Measurements from ENCODE around the gene PYGO2.
A peak's percentile ranks its signal among the peaks of the same experiment; 100 is the strongest.

Gene PYGO2

DNA sequence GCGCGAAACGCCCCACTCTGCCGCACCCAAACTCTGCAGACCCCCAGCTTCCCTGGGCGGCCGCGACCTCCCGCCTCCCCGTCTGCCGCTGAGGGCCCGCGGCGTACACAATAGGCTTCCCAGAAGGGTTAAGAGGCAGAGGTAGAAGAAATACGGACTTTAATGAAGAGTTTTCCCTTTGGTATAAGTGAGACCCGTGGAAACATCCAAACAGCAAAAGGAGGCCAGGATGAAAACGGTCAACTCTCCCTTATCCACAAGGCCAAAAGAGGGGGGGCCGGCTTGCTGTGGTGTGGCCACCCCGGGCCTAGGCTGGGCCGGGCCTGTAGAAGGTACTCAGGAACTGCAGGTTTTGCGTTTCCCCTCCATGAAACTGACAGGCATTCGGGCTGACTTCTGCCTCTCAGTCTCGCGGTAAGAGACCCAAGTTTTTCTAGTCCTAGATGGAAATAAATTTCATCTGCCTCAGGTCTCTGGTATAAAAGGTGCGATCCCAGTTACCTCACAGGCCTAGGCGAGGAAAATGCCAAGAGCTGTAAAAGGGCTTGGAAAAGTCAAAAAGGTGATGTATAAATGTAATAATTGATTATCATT is 671 bp upstream of the PYGO2 start:
- H3K4me2 ChIP-seq (ENCODE audit: low read length), result peak overlapping the region; percentile 82

DNA sequence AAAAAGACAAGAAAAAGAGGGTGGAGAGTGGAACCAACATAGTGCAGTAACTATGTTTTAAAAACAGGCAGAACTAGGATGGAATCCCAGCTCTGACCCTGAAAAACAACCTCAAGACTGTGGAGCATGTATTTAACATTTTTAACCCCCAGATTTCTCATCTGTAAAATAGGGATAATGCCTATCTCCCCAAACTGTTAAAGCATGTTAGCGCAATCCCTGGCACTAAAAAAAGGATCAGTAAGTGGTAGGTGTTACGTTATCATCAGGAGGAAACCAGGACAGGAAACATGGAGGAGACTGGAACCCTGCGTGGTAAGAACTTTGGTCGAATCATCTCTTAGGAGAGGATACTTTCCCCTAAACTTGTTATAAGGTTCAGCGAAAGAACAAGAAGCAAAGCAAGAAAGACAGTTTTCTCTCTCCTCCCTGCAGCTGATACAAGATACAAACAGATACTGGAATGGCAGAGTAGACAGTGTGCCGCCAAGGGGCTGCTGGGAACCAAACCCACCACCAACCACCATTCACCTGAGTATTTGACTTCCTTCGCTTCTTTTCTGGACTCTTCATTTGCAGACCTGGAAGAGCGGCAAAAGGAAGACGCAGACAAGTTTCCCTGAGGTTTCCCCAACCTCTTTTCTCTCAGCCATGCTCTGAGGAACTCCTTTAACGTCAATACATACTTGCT is 991 bp downstream of the PYGO2 start:
- H4K12ac ChIP-seq (ENCODE audit: low read depth, low read length), result no peak overlapping the region
- H3K18ac ChIP-seq (ENCODE audit: low read length), result no peak overlapping the region
- peak overlapping the region; percentile 5 for H2BK12ac ChIP-seq (ENCODE audit: low read length)
- H3K36me3 ChIP-seq (ENCODE audit: control insufficient read depth in 1 of 2, insufficient read depth in 2 of 2, low read length in 2 of 2), result peaks cover 32 to 44% of the 10 kb centered on the region in 2 experiments
- H3K79me1 ChIP-seq (ENCODE audit: low read length), result peaks cover 13% of the 10 kb centered on the region
- no peak overlapping the region for H2AFZ ChIP-seq (ENCODE audit: insufficient read depth, low read length, poor library complexity)
- no peak overlapping the region for H3K27ac ChIP-seq (ENCODE audit: low read depth, low read length)
- H2AK5ac ChIP-seq (ENCODE audit: low read length), result no peak overlapping the region
- no peak overlapping the region for H4K8ac ChIP-seq (ENCODE audit: low read depth, low read length)
- H3K27me3 ChIP-seq (ENCODE audit: insufficient read depth, low read length), result no peaks in the 10 kb centered on the region
- WGBS (ENCODE audit: extremely low coverage, insufficient coverage, insufficient read length), result no CpG with 5 or more reads among the region's 10 CpGs
- H3K23ac ChIP-seq (ENCODE audit: low read length), result no peak overlapping the region
- DNase-seq, result no peak
- H4K91ac ChIP-seq (ENCODE audit: low read depth, low read length), result no peak overlapping the region
- no peak overlapping the region for H3K9ac ChIP-seq (ENCODE audit: low read length)
- no peaks in the 10 kb centered on the region for H3K9me3 ChIP-seq (ENCODE audit: insufficient read depth, low read depth, low read length)
- H3K4me1 ChIP-seq (ENCODE audit: control insufficient read depth in 1 of 2, insufficient read depth in 2 of 2, low read length in 2 of 2), result peaks cover 18 to 20% of the 10 kb centered on the region in 2 experiments
- peaks cover 9% of the 10 kb centered on the region for H3K79me2 ChIP-seq (ENCODE audit: control insufficient read depth, insufficient read depth, low read length, poor library complexity)
- H3K4me2 ChIP-seq (ENCODE audit: low read length), result peak overlapping the region; percentile 82
- H3K4ac ChIP-seq (ENCODE audit: low read depth, low read length), result no peak overlapping the region
- H2BK5ac ChIP-seq (ENCODE audit: low read depth, low read length, poor library complexity), result no peak overlapping the region
- no peak overlapping the region for H2BK120ac ChIP-seq (ENCODE audit: insufficient read depth, low read length, poor library complexity)
- peak overlapping the region; percentile 13 for H3K14ac ChIP-seq (ENCODE audit: low read length)
- no peak overlapping the region for H3K4me3 ChIP-seq (ENCODE audit: low read depth, low read length)

More for the DNA sequence above, 671 bp upstream of the PYGO2 start:
- peaks cover 11 to 12% of the 10 kb centered on the region in 2 experiments for H3K4me1 ChIP-seq (ENCODE audit: control insufficient read depth in 1 of 2, insufficient read depth in 2 of 2, low read length in 2 of 2)
- H3K14ac ChIP-seq (ENCODE audit: low read length), result peak overlapping the region; percentile 100
- no peaks in the 10 kb centered on the region for H3K9me3 ChIP-seq (ENCODE audit: insufficient read depth, low read depth, low read length)
- H3K9ac ChIP-seq (ENCODE audit: low read length), result peak overlapping the region; percentile 97
- peaks cover 9% of the 10 kb centered on the region for H3K79me2 ChIP-seq (ENCODE audit: control insufficient read depth, insufficient read depth, low read length, poor library complexity)
- peak overlapping the region; percentile 85 for H3K4ac ChIP-seq (ENCODE audit: low read depth, low read length)
- H4K91ac ChIP-seq (ENCODE audit: low read depth, low read length), result peak overlapping the region; percentile 99
- DNase-seq, result peak in 1 of 2 donors; percentile 24
- H2BK120ac ChIP-seq (ENCODE audit: insufficient read depth, low read length, poor library complexity), result peak overlapping the region; percentile 95
- peak overlapping the region; percentile 97 for H2BK5ac ChIP-seq (ENCODE audit: low read depth, low read length, poor library complexity)
- peak overlapping the region; percentile 100 for H4K8ac ChIP-seq (ENCODE audit: low read depth, low read length)
- peak overlapping the region; percentile 37 for H2BK12ac ChIP-seq (ENCODE audit: low read length)
- peak overlapping the region; percentile 99 for H3K27ac ChIP-seq (ENCODE audit: low read depth, low read length)
- H3K4me3 ChIP-seq (ENCODE audit: low read depth, low read length), result peak overlapping the region; percentile 87
- H2AK5ac ChIP-seq (ENCODE audit: low read length), result peak overlapping the region; percentile 95
- peaks cover 11% of the 10 kb centered on the region for H3K79me1 ChIP-seq (ENCODE audit: low read length)
- WGBS (ENCODE audit: extremely low coverage, insufficient coverage, insufficient read length), result no CpG with 5 or more reads among the region's 25 CpGs
- no peak overlapping the region for H3K23ac ChIP-seq (ENCODE audit: low read length)
- H2AFZ ChIP-seq (ENCODE audit: insufficient read depth, low read length, poor library complexity), result peak overlapping the region; percentile 98
- H3K36me3 ChIP-seq (ENCODE audit: control insufficient read depth in 1 of 2, insufficient read depth in 2 of 2, low read length in 2 of 2), result peaks cover 47 to 60% of the 10 kb centered on the region in 2 experiments
- H3K18ac ChIP-seq (ENCODE audit: low read length), result peak overlapping the region; percentile 96
- no peaks in the 10 kb centered on the region for H3K27me3 ChIP-seq (ENCODE audit: insufficient read depth, low read length)
- peak overlapping the region; percentile 99 for H4K12ac ChIP-seq (ENCODE audit: low read depth, low read length)

DNA sequence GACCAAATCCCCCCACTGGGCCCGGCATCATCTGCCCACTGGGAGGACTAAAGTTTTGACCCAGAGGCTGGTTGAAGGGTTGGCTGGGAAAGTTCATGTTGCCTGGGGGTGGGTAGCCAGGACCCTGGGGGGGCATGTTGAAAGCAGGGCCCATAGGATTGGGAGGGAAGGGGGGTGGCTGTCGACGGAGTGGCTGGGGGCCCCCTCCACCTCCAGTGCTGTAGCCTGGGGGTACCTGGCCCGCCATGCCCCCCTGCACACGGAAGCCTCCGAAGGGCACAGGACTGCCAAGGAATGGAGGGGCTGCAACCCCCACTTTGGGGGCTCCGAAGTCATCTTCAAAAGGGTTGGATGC is 2.2 kb downstream of the PYGO2 start:
- Histone ChIP-seq H3K4ac (ENCODE audit: low read depth, low read length) (no peak overlapping the region), H3K14ac (ENCODE audit: low read length) (no peak overlapping the region), H3K4me1 (ENCODE audit: control insufficient read depth in 1 of 2, insufficient read depth in 2 of 2, low read length in 2 of 2) (peaks cover 22 to 26% of the 10 kb centered on the region in 2 experiments), H2BK5ac (ENCODE audit: low read depth, low read length, poor library complexity) (no peak overlapping the region), H3K27me3 (ENCODE audit: insufficient read depth, low read length) (no peaks in the 10 kb centered on the region), H2BK120ac (ENCODE audit: insufficient read depth, low read length, poor library complexity) (no peak overlapping the region), H3K4me3 (ENCODE audit: low read depth, low read length) (no peak overlapping the region), H3K79me1 (ENCODE audit: low read length) (peaks cover 13% of the 10 kb centered on the region), H2BK12ac (ENCODE audit: low read length) (no peak overlapping the region), H4K12ac (ENCODE audit: low read depth, low read length) (no peak overlapping the region), H3K36me3 (ENCODE audit: control insufficient read depth in 1 of 2, insufficient read depth in 2 of 2, low read length in 2 of 2) (peaks cover 25 to 33% of the 10 kb centered on the region in 2 experiments), H3K9me3 (ENCODE audit: insufficient read depth, low read depth, low read length) (no peaks in the 10 kb centered on the region), H4K8ac (ENCODE audit: low read depth, low read length) (no peak overlapping the region), H3K23ac (ENCODE audit: low read length) (no peak overlapping the region), H3K79me2 (ENCODE audit: control insufficient read depth, insufficient read depth, low read length, poor library complexity) (peaks cover 9% of the 10 kb centered on the region), H3K18ac (ENCODE audit: low read length) (no peak overlapping the region), H2AK5ac (ENCODE audit: low read length) (no peak overlapping the region), H3K4me2 (ENCODE audit: low read length) (no peak overlapping the region), H2AFZ (ENCODE audit: insufficient read depth, low read length, poor library complexity) (no peak overlapping the region), H3K27ac (ENCODE audit: low read depth, low read length) (no peak overlapping the region), H3K9ac (ENCODE audit: low read length) (no peak overlapping the region), H4K91ac (ENCODE audit: low read depth, low read length) (no peak overlapping the region)
- no CpG with 5 or more reads among the region's 7 CpGs for WGBS (ENCODE audit: extremely low coverage, insufficient coverage, insufficient read length)
- no peak for DNase-seq

DNA sequence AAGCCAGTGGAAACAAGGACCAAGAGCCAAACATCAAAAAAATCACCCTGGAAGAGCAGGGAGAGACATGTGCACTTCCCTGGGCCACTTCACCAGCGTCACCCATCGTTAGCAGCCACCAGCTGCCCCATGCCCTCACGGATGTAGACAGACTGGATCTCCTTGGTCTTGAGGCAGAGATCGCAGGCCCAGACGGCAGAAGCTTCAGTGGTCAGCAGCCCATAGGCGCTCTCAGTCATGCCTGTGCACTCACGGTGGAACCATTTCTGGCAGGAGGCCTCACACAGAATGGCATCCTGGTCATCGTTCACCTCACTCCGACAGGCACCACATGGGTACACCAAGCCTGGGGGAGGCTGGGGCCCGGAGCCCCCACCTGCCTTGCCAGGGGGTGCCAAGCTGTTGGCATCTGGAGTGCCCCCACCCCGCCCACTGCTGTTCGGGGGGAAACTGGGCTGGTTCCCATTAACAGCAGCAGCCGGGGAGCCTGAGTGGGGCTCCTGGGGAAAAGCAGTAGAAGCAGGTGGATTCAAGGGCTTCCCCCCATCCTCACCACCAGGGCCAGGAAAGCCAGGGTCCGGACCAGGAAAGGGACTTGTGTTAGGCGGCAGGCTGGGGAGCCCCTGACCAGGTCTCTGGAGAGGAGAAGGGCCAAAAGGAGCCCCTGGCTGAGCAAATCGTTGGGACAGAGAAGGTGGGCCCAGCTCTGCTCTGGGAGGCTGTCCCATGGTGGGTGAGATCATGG is 2.7 kb downstream of the PYGO2 start:
- Histone ChIP-seq H3K9ac (ENCODE audit: low read length) (no peak overlapping the region), H3K36me3 (ENCODE audit: control insufficient read depth in 1 of 2, insufficient read depth in 2 of 2, low read length in 2 of 2) (peaks cover 22 to 28% of the 10 kb centered on the region in 2 experiments), H4K91ac (ENCODE audit: low read depth, low read length) (no peak overlapping the region), H3K4me2 (ENCODE audit: low read length) (no peak overlapping the region), H3K79me1 (ENCODE audit: low read length) (peaks cover 13% of the 10 kb centered on the region), H2AFZ (ENCODE audit: insufficient read depth, low read length, poor library complexity) (no peak overlapping the region), H3K79me2 (ENCODE audit: control insufficient read depth, insufficient read depth, low read length, poor library complexity) (peaks cover 9% of the 10 kb centered on the region), H3K27me3 (ENCODE audit: insufficient read depth, low read length) (no peaks in the 10 kb centered on the region), H3K4ac (ENCODE audit: low read depth, low read length) (no peak overlapping the region), H3K18ac (ENCODE audit: low read length) (no peak overlapping the region), H2BK120ac (ENCODE audit: insufficient read depth, low read length, poor library complexity) (no peak overlapping the region), H2AK5ac (ENCODE audit: low read length) (no peak overlapping the region), H2BK5ac (ENCODE audit: low read depth, low read length, poor library complexity) (no peak overlapping the region), H3K23ac (ENCODE audit: low read length) (no peak overlapping the region), H3K9me3 (ENCODE audit: insufficient read depth, low read depth, low read length) (no peaks in the 10 kb centered on the region), H2BK12ac (ENCODE audit: low read length) (no peak overlapping the region), H3K4me3 (ENCODE audit: low read depth, low read length) (no peak overlapping the region), H3K27ac (ENCODE audit: low read depth, low read length) (no peak overlapping the region), H3K4me1 (ENCODE audit: control insufficient read depth in 1 of 2, insufficient read depth in 2 of 2, low read length in 2 of 2) (peaks cover 22 to 26% of the 10 kb centered on the region in 2 experiments), H4K8ac (ENCODE audit: low read depth, low read length) (no peak overlapping the region), H4K12ac (ENCODE audit: low read depth, low read length) (no peak overlapping the region), H3K14ac (ENCODE audit: low read length) (no peak overlapping the region)
- no peak for DNase-seq
- no CpG with 5 or more reads among the region's 16 CpGs for WGBS (ENCODE audit: extremely low coverage, insufficient coverage, insufficient read length)

Data from trophoblast cell (in vitro differentiated cells and primary cell).